Skeletal muscle tissue (tissue), 5 donors: ENCODE results near the gene ZW10. TPM values are rescaled to one million over a fixed set of nuclear protein-coding genes. Genes with fewer than 3 reads are reported as not detected.

Source experiments
- H3K27ac ChIP-seq: one replicate; pipeline ENCODE4 v1.7.0; 2013; ENCODE audit warnings: mild to moderate bottlenecking, low read depth, low read length, inconsistent platforms
- H3K27me3 ChIP-seq, 3 donors: one replicate each; pipeline ENCODE4 v1.7.0; 2013; ENCODE audit warnings: low read length in 3 of 3; ENCODE audit not compliant: control insufficient read depth in 3 of 3, insufficient read depth in 3 of 3
- H3K36me3 ChIP-seq, 3 donors: one replicate each; pipeline ENCODE4 v1.7.0; 2013; ENCODE audit warnings: low read length in 3 of 3; ENCODE audit not compliant: control insufficient read depth in 3 of 3, insufficient read depth in 3 of 3
- H3K4me1 ChIP-seq, 3 donors: one replicate each; pipeline ENCODE4 v1.7.0; 2013; ENCODE audit warnings: low read length in 3 of 3, mild to moderate bottlenecking in 3 of 3; ENCODE audit not compliant: control insufficient read depth in 3 of 3, insufficient read depth in 3 of 3
- H3K4me3 ChIP-seq, 3 donors: one replicate each; pipeline ENCODE4 v1.7.0; 2013; ENCODE audit warnings: low read length in 3 of 3
- H3K9ac ChIP-seq, 3 donors: one replicate each; pipeline ENCODE4 v1.7.0; 2013; ENCODE audit warnings: low read length in 3 of 3, mild to moderate bottlenecking in 3 of 3, moderate library complexity in 2 of 3, low read depth in 1 of 3
- H3K9me3 ChIP-seq, 3 donors: one replicate each; pipeline ENCODE4 v1.7.0; 2013; ENCODE audit warnings: low read length in 3 of 3; ENCODE audit not compliant: control insufficient read depth in 3 of 3
- small RNA-seq: library from RNA; depleted of rRNA; stranded (forward); fragments of <200 nt; gene quantifications from one replicate; pipeline ENCODE3, GENCODE V24; 2014
- total RNA-seq: library from RNA; depleted of rRNA; stranded (reverse); fragments of >200 nt; gene quantifications from one replicate; pipeline ENCODE4 v1.2.3, GENCODE V29; 2014
- donor health status: Osteomylitis.

ZW10 gene
- total RNA-seq, 1 donor from 2014 or later: 19.3 TPM

- Histone ChIP-seq H3K4me1 (peaks cover 0 to 10% (median 0%) of the 10 kb centered on the region in 3 donors), H3K27ac (no peak overlapping the region), H3K4me3 (no peak overlapping the region), H3K27me3 (no peaks in the 10 kb centered on the region), H3K36me3 (peaks cover 11 to 17% (median 15%) of the 10 kb centered on the region in 3 donors), H3K9ac (no peak overlapping the region), H3K9me3 (no peaks in the 10 kb centered on the region)
These were observed 82.6 kb downstream of the ZW10 start for GRCh38 chr11:113690619-113691569.

DNA sequence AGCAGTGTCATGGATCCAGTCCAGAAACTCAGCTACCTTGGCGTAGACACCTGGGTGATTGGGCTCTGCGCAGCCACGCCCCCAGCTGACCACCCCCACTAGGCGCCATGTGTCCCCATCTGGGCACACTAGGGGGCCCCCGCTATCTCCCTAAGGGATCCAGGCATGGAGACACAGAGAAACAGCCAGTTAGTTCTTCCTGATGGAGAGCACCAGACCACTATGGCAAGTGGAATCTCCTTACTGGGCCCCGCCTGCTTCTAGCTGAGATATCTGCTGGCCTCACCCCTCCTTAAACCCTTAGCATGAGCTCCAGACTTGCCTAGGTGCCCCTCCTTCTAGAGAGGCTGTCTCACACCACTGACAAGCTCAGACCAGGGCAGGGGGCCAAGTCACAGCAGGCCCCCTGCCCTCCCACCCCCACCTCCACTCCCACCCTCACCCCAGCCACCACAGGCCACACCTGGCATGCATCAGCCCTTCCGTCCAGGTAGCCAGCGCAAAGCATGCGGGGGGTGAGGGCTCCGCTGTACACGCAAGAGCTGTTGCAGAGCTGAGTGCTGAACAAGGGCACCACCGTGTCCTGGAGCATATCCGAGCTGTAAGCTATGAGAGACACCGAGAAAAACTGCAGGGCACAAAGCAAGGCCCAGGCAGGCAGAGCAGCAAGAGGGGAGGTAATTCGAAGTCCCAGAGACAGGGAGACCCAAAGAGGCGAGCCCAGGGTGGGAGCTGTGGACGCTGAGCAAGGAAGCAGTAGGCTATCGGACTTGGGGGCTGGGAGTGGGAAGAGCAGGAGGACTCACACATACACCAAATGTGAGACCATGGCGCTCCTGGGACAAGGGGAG is 83.5 kb downstream of the ZW10 start:
- no peaks in the 10 kb centered on the region for H3K27me3 ChIP-seq
- H3K36me3 ChIP-seq: peaks cover 7 to 10% (median 9%) of the 10 kb centered on the region in 3 donors
- H3K4me1 ChIP-seq: peaks cover 0 to 10% (median 0%) of the 10 kb centered on the region in 3 donors
- no peak overlapping the region for H3K4me3 ChIP-seq
- no peak overlapping the region for H3K9ac ChIP-seq
- H3K9me3 ChIP-seq: no peaks in the 10 kb centered on the region
- H3K27ac ChIP-seq: no peak overlapping the region

- Histone ChIP-seq H3K9ac (no peak overlapping the region), H3K27ac (no peak overlapping the region), H3K27me3 (peaks cover 0 to 3% (median 0%) of the 10 kb centered on the region in 3 donors), H3K4me3 (no peak overlapping the region), H3K36me3 (no peaks in the 10 kb centered on the region), H3K4me1 (peaks cover 0 to 6% (median 3%) of the 10 kb centered on the region in 3 donors), H3K9me3 (no peaks in the 10 kb centered on the region)
These were observed 87.7 kb downstream of the ZW10 start for GRCh38 chr11:113685654-113686359.

- Histone ChIP-seq H3K36me3 (no peaks in the 10 kb centered on the region), H3K27me3 (peaks cover 0 to 10% (median 0%) of the 10 kb centered on the region in 3 donors), H3K9ac (no peak overlapping the region), H3K27ac (no peak overlapping the region), H3K9me3 (no peaks in the 10 kb centered on the region), H3K4me1 (peaks cover 0 to 3% (median 0%) of the 10 kb centered on the region in 3 donors), H3K4me3 (no peak overlapping the region)
These were observed 89.0 kb downstream of the ZW10 start for GRCh38 chr11:113684496-113684895.

DNA sequence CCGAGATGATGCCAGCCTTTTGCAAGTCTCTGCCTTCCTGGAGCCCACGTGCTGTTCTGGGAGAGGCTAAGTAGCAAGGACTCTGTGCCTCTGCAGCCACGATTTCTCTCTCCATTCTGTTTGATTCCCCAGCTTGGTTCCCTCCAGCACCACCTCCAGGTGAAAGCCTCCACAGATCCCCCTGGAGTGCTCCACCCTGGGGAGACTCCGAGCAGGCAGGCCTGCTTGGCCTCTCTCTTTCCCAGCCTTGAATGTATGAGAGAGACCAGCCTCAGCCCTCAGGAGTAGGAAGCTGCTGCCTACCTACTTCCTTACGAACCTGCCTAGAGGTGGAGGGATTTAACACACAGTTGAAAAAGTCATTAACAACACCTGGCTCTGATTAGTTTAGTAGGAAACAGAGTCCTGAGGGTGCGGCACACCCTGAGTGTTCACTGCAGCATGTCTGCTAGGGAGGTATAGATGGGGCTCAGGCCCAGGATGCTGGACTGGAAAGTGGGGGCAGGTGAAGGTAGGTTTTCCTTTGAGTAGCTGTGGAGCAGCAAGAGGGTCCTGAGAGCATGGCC is 89.9 kb downstream of the ZW10 start:
- Histone ChIP-seq H3K36me3 (no peaks in the 10 kb centered on the region), H3K9me3 (no peaks in the 10 kb centered on the region)

More for the DNA sequence above, 89.9 kb downstream of the ZW10 start:
- no peak overlapping the region for H3K4me3 ChIP-seq
- H3K27me3 ChIP-seq: peaks cover 0 to 10% (median 0%) of the 10 kb centered on the region in 3 donors
- H3K4me1 ChIP-seq: peaks cover 0 to 3% (median 0%) of the 10 kb centered on the region in 3 donors
- no peak overlapping the region for H3K27ac ChIP-seq
- H3K9ac ChIP-seq: no peak overlapping the region

Small RNA genes within 50 kb of the gene (small RNA-seq; reads per million reads assigned to genes)
- gene LRRC37A13P: not detected
- not detected for gene RPS29P19

Other genes with a start within 250 kb of the ZW10 start
- gene TMPRSS5, start 67.4 kb downstream of the ZW10 start, total RNA-seq: 2.1 TPM
- gene CLDN25, start 6.1 kb upstream of the ZW10 start, total RNA-seq: 0.52 TPM
- gene USP28, start 101.9 kb upstream of the ZW10 start, total RNA-seq: 91.9 TPM
- not detected for gene HTR3B, start 131.1 kb upstream of the ZW10 start, total RNA-seq
- not detected for gene HTR3A, start 201.4 kb upstream of the ZW10 start, total RNA-seq